ENCODE measurements around the gene SMPD3. TPM values are rescaled to one million over a fixed set of nuclear protein-coding genes. Genes with fewer than 3 reads are reported as not detected.

Gene SMPD3
- polyA plus RNA-seq, 3 donors, result 0.67 to 1.1 (median 0.97) TPM

DNA sequence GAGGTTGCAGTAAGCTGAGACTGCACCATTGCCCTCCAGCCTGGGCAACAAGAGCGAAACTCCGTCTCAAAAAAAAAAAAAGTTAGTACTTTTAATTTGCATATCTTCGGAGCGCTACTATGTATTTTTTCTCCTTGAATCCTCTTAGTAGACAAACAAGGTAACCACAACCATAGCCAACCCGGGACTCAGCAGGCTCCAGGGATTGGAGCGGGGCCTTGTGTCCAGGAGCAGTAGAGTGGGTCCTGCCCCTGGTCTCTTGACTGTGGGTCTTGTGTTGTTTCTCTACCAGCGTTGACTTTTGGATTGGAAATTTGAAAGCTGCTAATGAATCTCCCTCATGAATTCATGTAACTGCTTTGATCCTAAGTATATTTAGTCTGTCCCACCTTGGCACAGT is 105.2 kb downstream of the SMPD3 start:
- no peak for DNase-seq (ENCODE audit: low read depth in 3 of 3, low spot score in 2 of 3)

DNA sequence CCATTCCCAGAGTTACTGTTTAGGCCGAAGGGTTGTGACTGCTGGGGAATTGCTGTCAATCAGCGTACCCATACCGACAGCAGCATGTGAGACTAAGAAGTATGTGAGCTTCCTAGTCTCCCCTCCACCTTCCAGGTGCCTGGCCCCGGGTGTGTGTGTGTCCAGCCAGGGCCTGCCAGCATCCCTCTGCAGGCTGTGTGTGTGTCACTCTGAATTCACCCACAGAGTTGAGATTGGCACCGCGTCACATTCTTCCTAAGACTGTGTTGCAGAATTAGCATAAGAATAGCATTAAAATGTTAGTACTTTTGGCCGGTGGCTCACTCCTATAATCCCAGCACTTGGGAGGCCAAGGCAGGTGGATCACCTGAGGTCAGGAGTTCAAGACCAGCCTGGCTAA is 105.7 kb downstream of the SMPD3 start:
- no peak for DNase-seq (ENCODE audit: low read depth in 3 of 3, low spot score in 2 of 3)

DNA sequence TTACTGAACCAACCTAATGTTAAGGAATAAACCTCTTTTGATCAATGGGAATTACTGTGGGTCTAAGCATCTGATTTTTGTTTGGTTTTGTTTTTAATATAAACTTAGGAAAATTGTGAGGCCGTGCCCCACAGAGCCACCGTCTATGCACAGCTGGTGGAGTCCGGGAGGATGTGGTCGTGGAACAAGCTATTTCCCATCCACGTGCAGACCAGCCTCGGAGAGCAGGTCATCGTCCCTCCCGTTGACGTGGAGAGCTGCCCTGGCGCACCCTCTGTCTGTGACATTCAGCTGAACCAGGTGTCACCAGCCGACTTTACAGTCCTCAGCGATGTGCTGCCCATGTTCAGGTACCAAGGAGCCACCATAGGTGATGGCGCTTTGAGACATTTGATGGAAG is 109.1 kb downstream of the SMPD3 start:
- DNase-seq (ENCODE audit: low read depth in 3 of 3, low spot score in 2 of 3), result no peak

DNA sequence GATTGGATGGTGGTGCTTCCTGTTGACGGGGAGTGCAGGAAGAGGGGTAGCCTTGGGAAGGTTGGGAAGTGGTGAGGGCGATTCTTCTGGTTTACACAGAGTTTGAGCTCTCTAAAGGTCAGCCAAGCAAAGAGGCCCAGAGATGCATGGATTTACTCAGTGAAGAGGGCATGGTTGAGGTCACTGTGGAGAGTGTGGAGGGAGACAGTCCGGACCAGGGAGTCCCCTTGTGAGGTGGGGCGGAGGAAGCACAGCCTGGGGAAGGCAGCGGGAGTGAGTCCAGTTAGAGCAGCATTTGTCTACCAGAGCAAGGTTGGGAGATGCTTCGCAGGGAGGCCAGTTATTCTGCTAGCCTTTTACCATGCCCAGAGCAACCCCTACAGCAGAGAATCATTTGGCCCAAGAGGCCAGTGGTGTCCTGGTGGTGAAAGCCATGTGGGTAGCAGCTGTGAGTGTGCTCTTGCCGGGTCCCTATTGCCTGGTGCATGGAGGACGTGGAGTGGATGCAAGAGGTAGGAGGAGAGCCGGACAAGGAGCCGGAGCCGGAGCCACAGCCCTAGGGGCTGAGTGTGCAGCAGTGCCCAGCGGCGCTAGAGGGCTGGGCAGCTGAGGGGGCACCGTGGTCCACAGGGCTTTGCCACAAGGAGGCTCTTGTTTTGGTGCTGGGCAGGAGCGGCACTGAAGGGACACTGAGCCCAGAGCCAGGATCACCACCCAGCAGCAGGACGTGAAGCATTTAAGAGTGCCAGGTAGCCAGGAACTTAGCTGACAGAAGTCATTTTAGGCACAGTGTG is 109.8 kb downstream of the SMPD3 start:
- DNase-seq (ENCODE audit: low read depth in 3 of 3, low spot score in 2 of 3), result no peak

DNA sequence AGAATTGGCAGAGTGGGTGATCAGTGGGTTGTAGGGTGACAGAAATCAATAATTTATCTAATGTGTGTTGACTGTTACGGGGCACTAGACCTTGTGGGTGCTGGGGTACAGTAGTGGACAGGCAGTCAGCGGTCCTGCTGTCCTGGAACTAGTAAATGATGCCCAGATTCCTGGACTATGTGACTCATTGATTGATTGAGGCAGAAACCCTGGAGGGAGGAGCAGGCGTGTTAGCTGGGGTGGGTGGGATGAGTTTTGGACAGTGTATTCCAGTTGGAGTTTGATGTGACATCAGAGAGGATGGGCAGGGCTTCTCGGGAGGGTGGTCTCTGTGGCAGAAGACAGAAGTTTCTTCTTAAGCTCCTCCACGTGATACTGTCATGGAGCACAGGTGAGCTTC is 113.1 kb downstream of the SMPD3 start:
- no peak for DNase-seq (ENCODE audit: low read depth in 3 of 3, low spot score in 2 of 3)

DNA sequence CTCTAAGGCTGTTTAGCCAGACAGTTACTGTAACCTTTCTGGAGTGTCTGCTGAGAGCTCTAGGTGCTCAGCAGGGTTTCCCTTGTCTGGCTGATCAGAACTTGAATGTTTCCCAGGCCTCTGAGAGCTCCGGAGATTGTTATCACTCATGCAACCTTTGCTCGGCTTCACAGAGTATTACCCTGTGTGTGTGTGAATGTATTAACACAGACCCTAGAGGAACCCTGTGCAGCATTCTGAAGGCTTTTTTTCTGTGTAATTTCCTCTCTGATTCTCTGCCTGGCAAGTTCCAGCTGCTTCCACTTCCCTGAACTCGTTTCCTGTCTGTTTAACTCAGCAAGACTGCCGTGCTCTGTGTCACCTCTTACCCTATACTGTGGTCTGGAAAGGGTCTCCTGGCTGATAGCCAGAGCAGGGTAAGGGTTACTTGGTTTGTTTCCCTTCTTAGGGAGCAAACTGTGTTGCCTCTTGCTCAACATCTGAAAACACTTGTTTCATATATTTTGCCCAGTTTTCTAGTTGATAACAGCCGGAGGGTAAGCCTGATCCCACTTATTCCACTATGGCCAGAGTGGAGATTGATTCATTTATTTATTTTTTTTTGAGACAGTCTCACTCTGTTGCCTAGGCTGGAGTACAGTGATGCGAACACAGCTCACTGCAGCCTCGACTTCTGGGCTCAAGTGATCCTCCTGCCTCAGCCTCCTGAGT is 115.7 kb downstream of the SMPD3 start:
- DNase-seq (ENCODE audit: low read depth in 3 of 3, low spot score in 2 of 3), result peak in 1 of 3 donors; percentile 29

DNA sequence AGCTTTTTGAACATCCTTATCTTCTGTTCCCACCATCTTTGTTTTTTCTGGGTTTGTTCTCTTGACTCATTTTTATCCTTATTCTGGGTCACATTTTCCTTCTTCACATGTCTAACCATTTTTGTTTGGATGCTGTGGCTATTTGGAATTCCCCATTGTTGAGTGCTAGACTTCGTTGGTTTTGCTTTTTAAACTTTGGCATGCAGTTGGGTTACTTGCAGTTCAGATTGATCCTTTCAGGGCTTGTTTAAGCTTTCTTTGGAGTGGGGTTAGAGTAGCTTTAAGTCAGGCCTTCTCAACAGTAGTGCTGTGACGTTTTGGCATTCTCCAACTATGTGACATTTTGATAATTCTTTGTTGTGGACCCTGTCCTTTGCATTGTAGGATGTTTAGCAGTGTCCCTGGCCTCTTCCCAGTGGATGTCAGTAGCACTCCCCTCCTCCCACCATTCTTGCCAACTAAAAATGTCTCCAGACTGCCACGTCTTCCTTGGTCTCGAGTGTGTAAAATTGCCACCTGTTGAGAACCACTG is 116.4 kb downstream of the SMPD3 start:
- DNase-seq (ENCODE audit: low read depth in 3 of 3, low spot score in 2 of 3), result no peak

DNA sequence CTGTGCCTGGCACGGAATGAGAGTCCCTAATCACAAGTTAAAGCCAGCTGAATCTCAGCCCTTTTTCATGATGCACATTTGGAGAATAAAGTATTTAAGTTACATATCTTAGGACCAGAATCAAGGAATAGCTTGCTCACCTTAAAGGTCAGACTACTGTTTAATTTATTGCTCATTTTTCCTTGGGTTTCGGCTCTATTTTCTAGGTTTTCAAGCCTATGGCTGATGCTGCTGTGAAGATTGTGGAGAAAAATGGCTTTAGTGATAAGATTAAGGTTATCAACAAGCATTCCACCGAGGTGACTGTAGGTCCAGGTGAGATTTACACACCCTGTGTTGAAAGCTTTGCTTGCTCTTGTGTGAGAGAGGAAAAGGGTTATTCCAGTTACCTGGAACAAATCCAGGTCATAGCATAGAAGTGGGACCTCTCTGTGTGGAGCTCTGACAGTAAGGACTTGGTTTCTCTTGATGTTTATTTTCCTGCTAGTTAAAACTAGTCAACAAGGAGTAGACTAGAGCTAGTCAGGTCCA is 119.4 kb downstream of the SMPD3 start:
- DNase-seq (ENCODE audit: low read depth in 3 of 3, low spot score in 2 of 3), result no peak

DNA sequence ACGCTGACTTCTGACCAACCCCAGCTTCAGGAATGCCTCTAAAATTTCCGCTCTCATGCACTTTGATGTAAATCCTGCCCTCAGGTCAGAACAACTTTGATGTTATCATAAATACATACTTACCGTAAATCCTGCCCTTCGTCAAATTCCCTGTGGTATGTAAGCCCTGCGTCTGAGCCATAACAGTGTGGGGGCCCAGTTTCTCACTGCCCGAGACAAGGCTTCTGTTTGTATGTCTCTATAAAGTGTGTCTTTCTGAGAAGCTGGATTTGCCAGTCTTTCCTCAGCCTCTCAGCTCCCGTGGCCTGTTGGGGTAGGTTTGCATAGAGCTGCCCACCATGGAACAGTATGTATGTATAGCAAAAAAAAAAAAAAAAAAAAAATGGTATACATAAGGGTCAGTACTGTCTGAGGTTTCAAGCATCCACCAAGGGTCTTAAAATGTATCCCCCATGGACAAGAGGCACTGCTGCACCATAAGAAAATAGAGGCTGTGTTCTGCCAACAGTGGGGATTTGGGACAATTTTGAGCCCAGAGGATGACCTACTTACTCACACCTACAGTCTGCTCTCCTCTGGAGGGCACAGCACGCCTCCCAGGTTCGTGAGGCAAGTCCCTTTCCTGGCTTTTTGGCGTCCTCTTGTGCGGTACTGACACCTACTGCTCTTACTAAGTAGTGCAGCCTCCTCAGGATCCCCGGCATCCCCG is 120.0 kb downstream of the SMPD3 start:
- DNase-seq (ENCODE audit: low read depth in 3 of 3, low spot score in 2 of 3), result peak in 1 of 3 donors; percentile 74

DNA sequence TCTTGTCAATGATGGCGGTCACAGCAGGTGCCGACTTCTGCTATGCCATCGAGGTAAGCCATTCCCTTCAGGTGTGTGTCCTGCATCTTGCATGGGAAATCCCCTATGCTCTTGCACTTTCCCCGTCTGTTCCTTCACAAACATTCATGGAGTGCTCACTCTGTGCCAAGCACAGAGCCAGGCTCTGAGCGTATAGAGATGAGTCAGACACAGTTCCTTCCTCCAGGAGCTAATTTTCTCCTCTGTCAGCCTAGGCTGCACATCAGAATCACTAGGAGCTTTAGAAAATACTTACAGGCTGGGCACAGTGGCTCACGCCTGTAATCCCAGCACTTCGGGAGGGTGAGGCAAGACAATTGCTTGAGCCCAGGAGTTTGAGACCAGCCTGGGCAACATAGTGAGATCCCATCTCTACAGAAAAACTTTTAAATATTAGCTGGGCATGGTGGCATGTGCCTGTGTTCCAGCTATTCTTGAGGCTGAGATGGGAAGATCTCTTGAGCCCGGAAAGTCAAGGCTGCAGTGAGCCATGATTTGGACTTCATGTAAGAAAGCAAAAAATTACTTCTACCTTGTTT is 123.4 kb downstream of the SMPD3 start:
- no peak for DNase-seq (ENCODE audit: low read depth in 3 of 3, low spot score in 2 of 3)

DNA sequence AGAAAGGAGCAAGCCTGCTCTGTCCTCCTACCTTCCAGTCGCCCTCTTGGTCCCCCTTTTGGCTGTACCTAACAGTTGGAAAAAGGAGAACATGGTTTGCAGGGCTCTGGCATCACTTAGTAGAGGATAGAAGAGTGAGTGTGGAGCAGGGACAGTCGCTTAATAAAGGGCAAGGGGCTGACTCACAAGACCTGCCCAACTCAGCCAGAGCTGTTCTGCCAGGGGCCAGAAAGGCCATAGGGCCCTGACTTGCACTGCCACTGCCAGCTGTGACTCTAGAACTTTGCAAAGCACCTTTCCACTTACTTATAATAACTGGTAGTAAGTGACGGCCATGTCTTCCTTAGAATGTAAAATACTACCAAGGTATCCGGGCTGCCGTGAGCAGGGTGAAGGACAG is 124.0 kb downstream of the SMPD3 start:
- no peak for DNase-seq (ENCODE audit: low read depth in 3 of 3, low spot score in 2 of 3)

DNA sequence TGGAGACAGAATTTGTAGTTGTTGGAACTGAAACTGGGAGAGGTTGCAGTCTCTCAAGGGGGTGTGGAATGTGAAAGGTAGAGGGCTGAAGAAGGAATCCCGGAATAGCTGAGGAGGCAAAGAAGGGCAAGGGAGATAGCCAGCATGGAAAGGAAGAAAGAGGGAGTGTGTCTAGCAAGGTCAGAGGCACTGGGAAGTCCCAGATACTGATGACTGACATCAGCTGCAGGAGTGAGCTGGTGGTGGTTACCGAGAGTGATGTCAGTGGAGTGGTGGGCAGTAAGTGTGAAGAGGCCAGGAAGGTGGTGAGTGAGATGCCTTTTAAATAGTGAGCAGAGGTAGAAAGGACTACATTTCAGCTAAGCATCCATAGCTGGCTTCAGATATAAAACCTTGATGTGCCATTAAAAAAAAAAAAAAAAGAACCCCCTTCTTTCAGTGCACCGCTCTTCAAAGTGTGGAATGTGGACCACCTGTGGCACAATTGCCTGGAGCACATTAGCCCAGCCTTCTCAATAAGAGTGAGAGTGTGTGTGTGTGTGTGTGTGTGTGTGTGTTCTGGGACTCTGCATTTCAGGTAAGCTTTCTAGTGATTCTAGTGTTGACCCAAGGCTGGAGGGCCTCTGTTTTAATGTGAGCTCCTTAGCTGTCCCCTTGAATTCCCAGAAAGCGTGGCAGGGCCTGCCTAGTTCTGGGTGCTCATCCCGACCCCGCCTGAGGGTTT is 129.0 kb downstream of the SMPD3 start:
- no peak for DNase-seq (ENCODE audit: low read depth in 3 of 3, low spot score in 2 of 3)

DNA sequence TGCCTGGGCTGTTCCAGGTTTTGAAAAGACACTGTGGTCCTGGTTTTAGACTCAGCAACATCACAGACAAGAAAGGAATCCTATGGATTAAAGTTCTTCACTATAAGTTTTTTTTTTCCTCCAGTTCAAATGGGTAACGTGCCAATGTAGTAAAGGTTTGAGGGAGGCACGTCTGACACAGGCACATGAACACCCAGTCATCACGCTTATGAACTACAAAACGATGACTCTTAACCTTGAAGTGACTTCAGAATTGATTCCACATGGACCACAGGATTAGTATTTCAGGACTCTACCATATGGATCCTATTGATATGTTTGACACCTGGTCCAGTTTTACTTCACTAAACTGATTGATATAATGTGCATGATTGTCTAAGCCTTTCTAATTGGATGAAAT is 135.2 kb downstream of the SMPD3 start:
- DNase-seq (ENCODE audit: low read depth in 3 of 3, low spot score in 2 of 3), result no peak

DNA sequence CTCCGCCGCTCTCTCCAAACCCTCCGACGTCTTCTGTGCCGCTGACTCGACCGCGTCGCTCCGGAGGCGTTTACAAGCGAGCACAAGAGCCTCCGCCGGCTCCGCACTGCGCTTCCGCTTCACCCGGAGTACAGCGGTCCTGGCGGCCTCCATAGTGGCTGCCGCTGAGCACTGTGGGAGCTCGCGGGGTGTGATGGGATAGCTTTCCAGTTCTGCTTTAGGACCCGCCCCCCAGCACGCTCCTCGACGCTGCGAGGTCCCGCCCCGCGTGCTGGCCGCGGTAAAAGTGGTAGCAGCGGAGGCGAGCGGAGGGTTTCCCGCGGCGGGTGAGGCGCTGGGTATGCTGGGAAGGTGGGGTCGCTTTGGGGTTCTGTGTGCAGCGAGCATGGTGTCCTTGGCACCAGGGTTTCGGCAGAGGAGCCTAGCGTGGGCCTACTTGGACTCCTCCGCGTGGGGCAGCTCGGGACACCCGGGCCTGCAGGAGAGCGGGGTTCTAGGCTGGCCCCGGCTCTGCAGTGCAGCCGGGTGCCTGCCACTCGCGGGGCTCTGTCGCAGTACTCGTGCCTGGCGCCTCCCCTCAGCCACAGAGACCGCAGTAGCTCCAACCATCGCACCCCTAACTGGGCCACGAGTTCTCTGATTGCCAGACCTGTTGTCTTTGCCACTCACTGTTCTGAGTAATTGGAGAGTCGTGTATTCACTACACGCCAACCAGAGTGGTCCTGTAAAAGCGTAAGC is 137.4 kb downstream of the SMPD3 start, which contains the start of the genes PRMT7 and SLC7A6OS:
PRMT7 (plus strand) TSS at position 246 of the 738 bp plus-strand sequence. CDS start 4,961 bp downstream, outside the sequence.
SLC7A6OS (minus strand) TSS at position 173 of the 738 bp plus-strand sequence; CDS start at position 153, 20 bp downstream.
- peak in 1 of 3 donors; percentile 84 for DNase-seq (ENCODE audit: low read depth in 3 of 3, low spot score in 2 of 3)

DNA sequence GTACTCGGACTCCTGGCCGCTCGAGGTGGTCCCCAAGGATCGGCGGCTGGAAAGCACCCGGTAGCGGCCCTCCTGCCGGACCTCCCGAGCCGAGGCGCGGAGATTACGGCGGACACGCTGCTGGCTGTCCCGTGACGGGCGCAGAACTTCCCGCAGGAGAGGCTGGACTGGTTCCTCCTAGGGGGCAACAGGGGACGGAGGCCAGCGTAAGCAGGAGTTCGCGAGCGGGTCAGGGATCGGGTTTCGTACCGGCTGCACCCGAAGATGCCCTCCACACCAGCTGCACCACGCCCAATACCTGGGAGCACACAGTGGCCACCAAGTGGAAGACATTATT is 137.9 kb downstream of the SMPD3 start:
- DNase-seq (ENCODE audit: low read depth in 3 of 3, low spot score in 2 of 3), result no peak

DNA sequence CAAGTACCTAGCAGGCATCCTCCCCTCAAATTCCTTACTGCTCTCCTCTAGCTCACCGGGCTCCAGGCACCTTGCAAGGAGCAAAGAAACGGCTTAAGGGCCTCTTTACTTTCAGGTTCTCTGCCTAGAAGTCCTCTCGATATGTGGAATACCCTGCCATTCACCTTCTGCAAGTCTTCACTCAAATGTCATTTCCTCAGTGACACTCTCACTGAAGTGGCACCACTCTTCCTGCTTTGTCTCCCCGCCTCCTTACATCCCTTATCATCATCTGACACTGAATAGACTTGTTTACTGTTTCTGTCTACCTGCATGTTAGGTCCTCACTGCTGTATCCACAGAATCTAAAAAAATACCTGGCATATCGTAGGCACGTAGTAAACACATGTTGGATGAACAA is 138.5 kb downstream of the SMPD3 start:
- no peak for DNase-seq (ENCODE audit: low read depth in 3 of 3, low spot score in 2 of 3)
